ENCODE measurements around the gene FBLN1.

Gene FBLN1

GRCh38 chr22:45477366-45478107, 25.1 kb upstream of the FBLN1 start:
- H3K4me1 ChIP-seq (ENCODE audit: low read length) = no peaks in the 10 kb centered on the region
- H3K9ac ChIP-seq (ENCODE audit: low read length) = no peak overlapping the region
- H3K27ac ChIP-seq (ENCODE audit: low read length) = no peak overlapping the region
- no peak overlapping the region for H2AFZ ChIP-seq (ENCODE audit: low read depth, low read length)
- no peaks in the 10 kb centered on the region for H3K9me3 ChIP-seq (ENCODE audit: insufficient read depth, low read length)
- H4K20me1 ChIP-seq (ENCODE audit: insufficient read depth, low read length) = no peaks in the 10 kb centered on the region
- H3K4me3 ChIP-seq (ENCODE audit: low read length) = no peak overlapping the region
- H3K36me3 ChIP-seq (replicated peaks; ENCODE audit: low read depth, low read length) = no peaks in the 10 kb centered on the region
- H3K27me3 ChIP-seq (ENCODE audit: low read depth, low read length) = peaks cover 23% of the 10 kb centered on the region; the same call in 1 of the 2 replicates
- H3K79me2 ChIP-seq (ENCODE audit: low read length) = no peaks in the 10 kb centered on the region
- no peak for TF ChIP-seq EZH2phosphoT487 (IDR thresholded peaks at IDR 0.05; ENCODE audit: low read depth)
- TF ChIP-seq CTCF (IDR thresholded peaks at IDR 0.05; ENCODE audit: low read depth, low read length) = no peak
- H3K4me2 ChIP-seq (ENCODE audit: low read length) = no peak overlapping the region

DNA sequence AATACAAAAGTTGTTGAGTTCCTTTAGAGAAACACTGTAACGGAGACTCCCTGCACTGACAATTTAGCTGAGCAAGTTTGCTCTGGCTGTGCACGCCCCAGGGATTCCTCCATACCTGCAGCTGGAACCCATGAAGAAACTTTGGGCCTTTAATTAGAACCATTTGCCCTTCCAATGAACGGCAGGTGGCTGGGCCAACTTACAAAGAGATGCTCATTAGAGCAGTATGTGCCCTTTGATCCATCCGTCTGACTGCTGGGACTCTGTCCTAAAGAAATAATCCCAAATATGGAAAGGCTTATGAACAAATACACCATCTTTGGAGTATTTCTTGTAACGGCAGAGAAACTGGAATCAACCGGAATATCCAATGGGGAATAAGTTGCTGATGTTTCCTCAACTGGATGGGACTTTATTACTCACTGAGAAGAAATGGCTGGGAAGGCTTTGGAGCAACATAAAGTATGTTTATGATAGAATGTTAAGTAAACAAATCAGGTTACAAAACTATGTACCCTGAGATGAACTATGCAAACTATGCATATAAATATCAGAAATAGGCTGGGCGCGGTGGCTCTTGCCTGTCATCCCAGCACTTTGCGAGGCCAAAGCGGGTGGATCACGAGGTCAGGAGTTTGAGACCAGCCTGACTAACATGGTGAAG, 24.4 kb upstream of the FBLN1 start:
- H3K9ac ChIP-seq (ENCODE audit: low read length) = no peak overlapping the region
- no peaks in the 10 kb centered on the region for H4K20me1 ChIP-seq (ENCODE audit: insufficient read depth, low read length)
- H2AFZ ChIP-seq (ENCODE audit: low read depth, low read length) = no peak overlapping the region
- H3K79me2 ChIP-seq (ENCODE audit: low read length) = no peaks in the 10 kb centered on the region
- no peak overlapping the region for H3K4me2 ChIP-seq (ENCODE audit: low read length)
- no peaks in the 10 kb centered on the region for H3K36me3 ChIP-seq (replicated peaks; ENCODE audit: low read depth, low read length)
- no peak overlapping the region for H3K27ac ChIP-seq (ENCODE audit: low read length)
- H3K4me1 ChIP-seq (ENCODE audit: low read length) = no peaks in the 10 kb centered on the region
- no peak for TF ChIP-seq CTCF (IDR thresholded peaks at IDR 0.05; ENCODE audit: low read depth, low read length)
- no peak for TF ChIP-seq EZH2phosphoT487 (IDR thresholded peaks at IDR 0.05; ENCODE audit: low read depth)
- no peak overlapping the region for H3K4me3 ChIP-seq (ENCODE audit: low read length)
- H3K9me3 ChIP-seq (ENCODE audit: insufficient read depth, low read length) = no peaks in the 10 kb centered on the region
- peaks cover 23% of the 10 kb centered on the region; the same call in 1 of the 2 replicates for H3K27me3 ChIP-seq (ENCODE audit: low read depth, low read length)

GRCh38 chr22:45480717-45481116, 22.0 kb upstream of the FBLN1 start:
- H4K20me1 ChIP-seq (ENCODE audit: insufficient read depth, low read length) = no peaks in the 10 kb centered on the region
- no peaks in the 10 kb centered on the region for H3K9me3 ChIP-seq (ENCODE audit: insufficient read depth, low read length)
- H3K27ac ChIP-seq (ENCODE audit: low read length) = no peak overlapping the region
- no peak overlapping the region for H3K9ac ChIP-seq (ENCODE audit: low read length)
- no peaks in the 10 kb centered on the region for H3K79me2 ChIP-seq (ENCODE audit: low read length)
- no peak for TF ChIP-seq CTCF (IDR thresholded peaks at IDR 0.05; ENCODE audit: low read depth, low read length)
- TF ChIP-seq EZH2phosphoT487 (IDR thresholded peaks at IDR 0.05; ENCODE audit: low read depth) = no peak
- H3K4me1 ChIP-seq (ENCODE audit: low read length) = no peaks in the 10 kb centered on the region
- no peak overlapping the region for H3K4me2 ChIP-seq (ENCODE audit: low read length)
- no peak overlapping the region for H2AFZ ChIP-seq (ENCODE audit: low read depth, low read length)
- no peak overlapping the region for H3K4me3 ChIP-seq (ENCODE audit: low read length)
- H3K36me3 ChIP-seq (replicated peaks; ENCODE audit: low read depth, low read length) = no peaks in the 10 kb centered on the region
- H3K27me3 ChIP-seq (ENCODE audit: low read depth, low read length) = peaks cover 30% of the 10 kb centered on the region; the same call in 1 of the 2 replicates

DNA sequence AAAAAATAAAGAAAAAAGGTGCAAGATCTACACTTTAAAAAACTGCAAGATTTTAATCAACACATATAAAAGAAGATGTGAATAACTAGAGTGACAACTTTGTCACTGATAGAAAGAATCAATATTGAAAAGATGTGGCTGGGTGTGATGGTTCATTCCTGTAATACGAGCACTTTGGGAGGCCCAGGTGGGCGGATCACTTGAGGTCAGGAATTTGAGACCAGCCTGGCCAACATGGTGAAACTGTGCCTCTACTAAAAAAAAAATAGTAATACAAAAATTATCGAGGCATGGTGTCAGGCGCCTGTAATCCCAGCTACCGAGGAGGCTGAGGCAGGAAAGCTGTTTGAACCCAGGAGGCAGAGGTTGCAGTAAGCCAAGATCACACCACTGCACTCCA, 21.0 kb upstream of the FBLN1 start:
- Histone ChIP-seq H3K4me2 (ENCODE audit: low read length) (no peak overlapping the region), H4K20me1 (ENCODE audit: insufficient read depth, low read length) (no peaks in the 10 kb centered on the region), H3K4me3 (ENCODE audit: low read length) (no peak overlapping the region), H3K36me3 (replicated peaks; ENCODE audit: low read depth, low read length) (no peaks in the 10 kb centered on the region), H3K9me3 (ENCODE audit: insufficient read depth, low read length) (no peaks in the 10 kb centered on the region), H3K79me2 (ENCODE audit: low read length) (no peaks in the 10 kb centered on the region), H2AFZ (ENCODE audit: low read depth, low read length) (no peak overlapping the region), H3K27ac (ENCODE audit: low read length) (no peak overlapping the region), H3K9ac (ENCODE audit: low read length) (no peak overlapping the region), H3K27me3 (ENCODE audit: low read depth, low read length) (peaks cover 30% of the 10 kb centered on the region; the same call in 1 of the 2 replicates), H3K4me1 (ENCODE audit: low read length) (no peaks in the 10 kb centered on the region)
- no peak for TF ChIP-seq EZH2phosphoT487 (IDR thresholded peaks at IDR 0.05; ENCODE audit: low read depth)
- no peak for TF ChIP-seq CTCF (IDR thresholded peaks at IDR 0.05; ENCODE audit: low read depth, low read length)
